Measurements from ENCODE around the gene KAT2B. TPM values are rescaled to one million over a fixed set of nuclear protein-coding genes. Genes with fewer than 3 reads are reported as not detected.

The KAT2B gene
- total and polyA plus RNA-seq, 8 donors: 8.2 to 21.6 (median 14.9) TPM

GRCh38 chr3:20076296-20076997 lies 36.2 kb downstream of the KAT2B start:
- H3K4me1 ChIP-seq: peaks cover 12 to 14% (median 13%) of the 10 kb centered on the region in 3 donors
- H3K4me3 ChIP-seq: no peak overlapping the region
- no peak overlapping the region for H3K27ac ChIP-seq
- DNase-seq (no peak), ATAC-seq (no peak), FAIRE-seq (no peak)
- no peaks in the 10 kb centered on the region for H3K36me3 ChIP-seq
- 78% methylated on average over 6 of the region's 6 CpGs for WGBS, 2 donors
- TF ChIP-seq CTCF (IDR thresholded peaks at IDR 0.05): no peak
- intact Hi-C loops (cut with DNase I): no loop called here
- no peaks in the 10 kb centered on the region for H3K9me3 ChIP-seq
- no peaks in the 10 kb centered on the region for H3K27me3 ChIP-seq

- ATAC-seq (no peak), DNase-seq (no peak), FAIRE-seq (no peak)
- intact Hi-C loops (cut with DNase I): no loop called here
- Histone ChIP-seq H3K27ac (no peak overlapping the region), H3K36me3 (no peaks in the 10 kb centered on the region), H3K9me3 (no peaks in the 10 kb centered on the region), H3K4me1 (peaks cover 13 to 20% (median 19%) of the 10 kb centered on the region in 3 donors), H3K27me3 (no peaks in the 10 kb centered on the region), H3K4me3 (no peak overlapping the region)
- 90 to 95% methylated on average over 1 of the region's 1 CpG for WGBS, 2 donors
- TF ChIP-seq CTCF (IDR thresholded peaks at IDR 0.05): no peak
Measured at GRCh38 chr3:20077068-20077467, 36.8 kb downstream of the KAT2B start.

GRCh38 chr3:20078194-20078714 lies 38.0 kb downstream of the KAT2B start:
- Histone ChIP-seq H3K36me3 (no peaks in the 10 kb centered on the region), H3K27ac (no peak overlapping the region), H3K9me3 (no peaks in the 10 kb centered on the region), H3K27me3 (no peaks in the 10 kb centered on the region), H3K4me1 (peaks cover 13 to 27% (median 26%) of the 10 kb centered on the region in 3 donors), H3K4me3 (no peak overlapping the region)
- 95 to 97% methylated on average over 9 of the region's 9 CpGs for WGBS, 2 donors
- DNase-seq: no peak
- FAIRE-seq: no peak
- no peak for ATAC-seq
- intact Hi-C loops (cut with DNase I): no loop called here
- no peak for TF ChIP-seq CTCF (IDR thresholded peaks at IDR 0.05)

- Histone ChIP-seq H3K36me3 (no peaks in the 10 kb centered on the region), H3K4me1 (peaks cover 13 to 27% (median 26%) of the 10 kb centered on the region in 3 donors), H3K9me3 (no peaks in the 10 kb centered on the region), H3K27ac (no peak overlapping the region), H3K27me3 (no peaks in the 10 kb centered on the region), H3K4me3 (no peak overlapping the region)
- intact Hi-C loops (cut with DNase I): no loop called here
- FAIRE-seq: no peak
- ATAC-seq: no peak
- WGBS, 2 donors: 91 to 95% methylated on average over 5 of the region's 5 CpGs
- no peak for TF ChIP-seq CTCF (IDR thresholded peaks at IDR 0.05)
- no peak for DNase-seq
Measured at GRCh38 chr3:20079621-20080020, 39.4 kb downstream of the KAT2B start.

GRCh38 chr3:20080956-20081554 lies 40.8 kb downstream of the KAT2B start:
- H3K27ac ChIP-seq: peak overlapping the region in 2 of 4 donors; percentile 15 to 38
- ATAC-seq: peak; percentile 99
- intact Hi-C loops (cut with DNase I): no loop called here
- TF ChIP-seq CTCF (IDR thresholded peaks at IDR 0.05): no peak
- no peaks in the 10 kb centered on the region for H3K36me3 ChIP-seq
- no peak overlapping the region for H3K4me3 ChIP-seq
- no peaks in the 10 kb centered on the region for H3K27me3 ChIP-seq
- no peak for FAIRE-seq
- H3K9me3 ChIP-seq: no peaks in the 10 kb centered on the region
- 1 to 3% methylated on average over 8 of the region's 8 CpGs for WGBS, 2 donors
- peaks cover 13 to 27% (median 26%) of the 10 kb centered on the region in 3 donors for H3K4me1 ChIP-seq
- peak; percentile 76 to 90 (median 88) for DNase-seq
